Measurements from ENCODE around the gene OSBPL5.

Gene OSBPL5

GRCh38 chr11:3147626-3148025, 17.5 kb downstream of the OSBPL5 start:
- H3K27ac ChIP-seq, result peak overlapping the region; percentile 84 to 92

GRCh38 chr11:3147257-3147619, 17.9 kb downstream of the OSBPL5 start:
- peak overlapping the region; percentile 40 for H3K4me3 ChIP-seq
- peak overlapping the region; percentile 84 to 92 for H3K27ac ChIP-seq
- no peak for TF ChIP-seq CTCF (IDR thresholded peaks at IDR 0.05)
- peak; percentile 89 for DNase-seq (ENCODE audit: low spot score)

More at GRCh38 chr11:3147626-3148025, 17.5 kb downstream of the OSBPL5 start:
- no peak for TF ChIP-seq CTCF (IDR thresholded peaks at IDR 0.05)
- H3K4me3 ChIP-seq, result peak overlapping the region; percentile 40
- no peak for DNase-seq (ENCODE audit: low spot score)

GRCh38 chr11:3146612-3147256, 18.4 kb downstream of the OSBPL5 start:
- TF ChIP-seq CTCF (IDR thresholded peaks at IDR 0.05), result no peak
- Histone ChIP-seq H3K4me3 (peak overlapping the region; percentile 40), H3K27ac (peak overlapping the region; percentile 84 to 92)
- no peak for DNase-seq (ENCODE audit: low spot score)

GRCh38 chr11:3145206-3145520, 19.9 kb downstream of the OSBPL5 start:
- Histone ChIP-seq H3K27ac (peak overlapping the region in 1 of 2 donors; percentile 4), H3K4me3 (no peak overlapping the region)
- no peak for DNase-seq (ENCODE audit: low spot score)
- no peak for TF ChIP-seq CTCF (IDR thresholded peaks at IDR 0.05)

GRCh38 chr11:3144296-3145205, 20.6 kb downstream of the OSBPL5 start:
- DNase-seq (ENCODE audit: low spot score), result no peak

GRCh38 chr11:3143136-3143880, 21.8 kb downstream of the OSBPL5 start:
- no peak for TF ChIP-seq CTCF (IDR thresholded peaks at IDR 0.05)
- DNase-seq (ENCODE audit: low spot score), result no peak
- no peak overlapping the region for H3K4me3 ChIP-seq
- no peak overlapping the region for H3K27ac ChIP-seq

More at GRCh38 chr11:3144296-3145205, 20.6 kb downstream of the OSBPL5 start:
- no peak overlapping the region for H3K4me3 ChIP-seq
- H3K27ac ChIP-seq, result peak overlapping the region in 1 of 2 donors; percentile 4
- no peak for TF ChIP-seq CTCF (IDR thresholded peaks at IDR 0.05)
